H1 (cell line): ENCODE results near the gene KANSL2. TPM values are rescaled to one million over a fixed set of nuclear protein-coding genes. Genes with fewer than 3 reads are reported as not detected.

ENCODE experiments used
- CTCF ChIA-PET: fragments of 300-600 bp; sonication (Branson Sonifier 250); formaldehyde crosslinking; loops from one replicate; lab custom pipeline; 2021; ENCODE audit not compliant: partially characterized antibody; lab: Charles Lee
- POLR2A ChIA-PET: fragments of 300-600 bp; sonication (Branson Sonifier 250); formaldehyde crosslinking; loops from one replicate; lab custom pipeline; 2021; ENCODE audit warnings: inconsistent platforms; ENCODE audit not compliant: partially characterized antibody; lab: Charles Lee
- DNase-seq, 2 experiments: peaks; one replicate each; pipeline versions ENCODE4 v3.0.0 to v3.0.0-alpha.2; 2010 to 2022; ENCODE audit warnings: low spot score in 2 of 2, low read depth in 1 of 2, mixed read lengths in 1 of 2
- FAIRE-seq: peaks from 2 replicates; lab custom pipeline; 2011; peaks lifted over from hg19 to GRCh38; lab: Jason Lieb, UNC
- H2AFZ ChIP-seq: 2 replicates; pipeline ENCODE4 v1.8.1; 2012; ENCODE audit warnings: low read length, inconsistent platforms
- H2AK5ac ChIP-seq: 2 replicates; pipeline ENCODE4 v1.6.1; 2013; ENCODE audit warnings: low read depth, low read length
- H2BK120ac ChIP-seq: replicated peaks from 2 replicates; pipeline ENCODE3; 2013; ENCODE audit warnings: low read depth, low read length, inconsistent platforms
- H2BK12ac ChIP-seq: 2 replicates; pipeline ENCODE4 v1.6.1; 2013; ENCODE audit warnings: low read depth, low read length
- H2BK15ac ChIP-seq: 2 replicates; pipeline ENCODE4 v1.6.1; 2013; ENCODE audit warnings: low read length
- H2BK20ac ChIP-seq: 2 replicates; pipeline ENCODE4 v1.6.1; 2013; ENCODE audit warnings: low read length
- H2BK5ac ChIP-seq: 2 replicates; pipeline ENCODE4 v1.6.1; 2013; ENCODE audit warnings: low read depth, low read length
- H3K14ac ChIP-seq: 2 replicates; pipeline ENCODE4 v1.6.1; 2013; ENCODE audit warnings: inconsistent platforms; ENCODE audit not compliant: insufficient read length
- H3K18ac ChIP-seq: 2 replicates; pipeline ENCODE4 v1.6.1; 2013; ENCODE audit warnings: low read length; ENCODE audit errors: extremely low read depth
- H3K23ac ChIP-seq: 2 replicates; pipeline ENCODE4 v1.6.1; 2013; ENCODE audit warnings: inconsistent platforms; ENCODE audit not compliant: insufficient read length
- H3K23me2 ChIP-seq: 2 replicates; pipeline ENCODE4 v1.6.1; 2013; ENCODE audit warnings: low read depth, low read length
- H3K27ac ChIP-seq: 2 replicates; pipeline ENCODE4 v1.6.1; 2011; ENCODE audit warnings: low read depth, low read length, inconsistent platforms
- H3K27me3 ChIP-seq, 4 experiments: replicated peaks in 1 of 4; 1 replicate in 1 of 4; 2 replicates in 3 of 4; pipeline versions ENCODE4 v1.6.1 to v1.8.1; 2011 to 2013; ENCODE audit warnings: low read length in 3 of 4, mild to moderate bottlenecking in 3 of 4, inconsistent platforms in 2 of 4, mixed read lengths in 2 of 4, moderate library complexity in 1 of 4; ENCODE audit not compliant: control insufficient read depth in 3 of 4, insufficient read depth in 3 of 4; ENCODE audit errors: extremely low read depth in 1 of 4
- H3K36me3 ChIP-seq, 4 experiments: 2 replicates each; pipeline versions ENCODE4 v1.6.1 to v1.8.1; 2011 to 2013; ENCODE audit warnings: mild to moderate bottlenecking in 4 of 4, low read length in 3 of 4, moderate library complexity in 2 of 4, control low read depth in 1 of 4, inconsistent platforms in 1 of 4; ENCODE audit not compliant: insufficient read depth in 4 of 4, control insufficient read depth in 2 of 4
- H3K4ac ChIP-seq: replicated peaks from 2 replicates; pipeline ENCODE3; 2013; ENCODE audit warnings: low read length, low read depth, mixed read lengths, inconsistent platforms; ENCODE audit not compliant: insufficient read length
- H3K4me1 ChIP-seq, 4 experiments: replicated peaks in 1 of 4; 1 replicate in 1 of 4; 2 replicates in 3 of 4; pipeline versions ENCODE4 v1.6.1 to v1.8.1; 2011 to 2013; ENCODE audit warnings: low read length in 3 of 4, inconsistent platforms in 2 of 4, mixed read lengths in 1 of 4; ENCODE audit not compliant: insufficient read depth in 4 of 4, control insufficient read depth in 3 of 4
- H3K4me2 ChIP-seq, 2 experiments: 2 replicates each; pipeline versions ENCODE4 v1.6.1 to v1.8.1; 2011 to 2013; ENCODE audit warnings: low read depth in 2 of 2, low read length in 2 of 2, control low read depth in 1 of 2, inconsistent platforms in 1 of 2, mild to moderate bottlenecking in 1 of 2; ENCODE audit not compliant: insufficient read depth in 1 of 2
- H3K4me3 ChIP-seq, 4 experiments: fragments of 200-600, 300-600 bp in 1 of 4; sonication (generic), shearing (Covaris generic), sonication (Bioruptor Twin) in 1 of 4; 2 replicates each; pipeline versions ENCODE4 v1.5.1 to v1.8.1; 2011 to 2016; ENCODE audit warnings: low read length in 4 of 4, low read depth in 3 of 4, control low read depth in 2 of 4, inconsistent platforms in 2 of 4, mild to moderate bottlenecking in 2 of 4, mixed read lengths in 1 of 4, moderate library complexity in 1 of 4; ENCODE audit not compliant: insufficient read depth in 2 of 4; ENCODE audit errors: extremely low read depth in 1 of 4
- H3K56ac ChIP-seq: replicated peaks from 2 replicates; pipeline ENCODE3; 2013; ENCODE audit warnings: low read depth, mild to moderate bottlenecking, mixed read lengths, low read length, inconsistent platforms; ENCODE audit not compliant: insufficient read length
- H3K79me1 ChIP-seq: 2 replicates; pipeline ENCODE4 v1.6.1; 2013; ENCODE audit warnings: low read depth, low read length, control low read depth
- H3K79me2 ChIP-seq, 2 experiments: 2 replicates each; pipeline versions ENCODE4 v1.6.1 to v1.8.1; 2012 to 2013; ENCODE audit warnings: low read length in 2 of 2, mild to moderate bottlenecking in 2 of 2, inconsistent platforms in 1 of 2; ENCODE audit not compliant: insufficient read depth in 2 of 2, control insufficient read depth in 1 of 2
- H3K9ac ChIP-seq, 4 experiments: replicated peaks in 1 of 4; 1 replicate in 1 of 4; 2 replicates in 3 of 4; pipeline versions ENCODE4 v1.6.1 to v1.8.1; 2011 to 2013; ENCODE audit warnings: low read depth in 3 of 4, low read length in 3 of 4, control low read depth in 2 of 4, mild to moderate bottlenecking in 2 of 4, moderate library complexity in 2 of 4, inconsistent platforms in 1 of 4; ENCODE audit errors: extremely low read depth in 1 of 4
- H3K9me3 ChIP-seq, 2 experiments: 2 replicates each; pipeline versions ENCODE4 v1.6.1 to v1.8.1; 2012 to 2013; ENCODE audit warnings: mild to moderate bottlenecking in 2 of 2, moderate library complexity in 2 of 2, control low read depth in 1 of 2, inconsistent platforms in 1 of 2, low read depth in 1 of 2, low read length in 1 of 2, mixed read lengths in 1 of 2; ENCODE audit not compliant: insufficient read depth in 2 of 2
- H4K20me1 ChIP-seq, 2 experiments: replicated peaks in 1 of 2; 2 replicates each; pipeline versions ENCODE3 to v1.8.1; 2011 to 2013; ENCODE audit warnings: inconsistent platforms in 2 of 2, low read length in 2 of 2, mild to moderate bottlenecking in 1 of 2; ENCODE audit not compliant: insufficient read depth in 2 of 2, control insufficient read depth in 1 of 2
- H4K5ac ChIP-seq: 2 replicates; pipeline ENCODE4 v1.6.1; 2013; ENCODE audit warnings: low read length, low read depth, mixed read lengths, inconsistent platforms; ENCODE audit not compliant: insufficient read length
- H4K8ac ChIP-seq: 2 replicates; pipeline ENCODE4 v1.8.0; 2013; ENCODE audit warnings: mild to moderate bottlenecking, moderate library complexity, low read length, inconsistent platforms; ENCODE audit not compliant: insufficient read depth; ENCODE audit errors: extremely low read depth
- H4K91ac ChIP-seq: replicated peaks from 2 replicates; pipeline ENCODE3; 2013; ENCODE audit warnings: low read length, mixed read lengths, inconsistent platforms; ENCODE audit not compliant: insufficient read length
- ATF3 ChIP-seq: IDR thresholded peaks from 2 replicates; pipeline ENCODE4 v1.6.1; 2011; ENCODE audit warnings: low read depth, mild to moderate bottlenecking, low read length; ENCODE audit not compliant: insufficient read depth
- CTCF ChIP-seq, 3 experiments: IDR thresholded peaks; 1 replicate in 2 of 3; 2 replicates in 1 of 3; pipeline versions ENCODE4 v1.5.1 to v1.6.1; 2011; ENCODE audit warnings: low read length in 3 of 3, mild to moderate bottlenecking in 3 of 3, inconsistent platforms in 2 of 3, low read depth in 1 of 3, moderate library complexity in 1 of 3; ENCODE audit not compliant: insufficient read depth in 1 of 3; ENCODE audit errors: control extremely low read depth in 1 of 3
- EZH2 ChIP-seq: fragments of 200-600 bp; sonication (generic); IDR thresholded peaks from 2 replicates; pipeline ENCODE4 v1.7.1; 2012; ENCODE audit warnings: low read depth, mild to moderate bottlenecking, moderate library complexity, low read length, inconsistent platforms; ENCODE audit not compliant: severe bottlenecking
- GABPA ChIP-seq: IDR thresholded peaks from 2 replicates; pipeline ENCODE4 v1.6.1; 2011; ENCODE audit warnings: mild to moderate bottlenecking, low read length, moderate library complexity, borderline replicate concordance; ENCODE audit not compliant: insufficient read depth
- MAFK ChIP-seq: IDR thresholded peaks from 2 replicates; pipeline ENCODE4 v1.6.1; 2012; ENCODE audit warnings: low read depth, mild to moderate bottlenecking, improper control_type of control experiment, low read length
- NRF1 ChIP-seq: IDR thresholded peaks from 2 replicates; pipeline ENCODE4 v1.6.1; 2011; ENCODE audit warnings: mild to moderate bottlenecking, low read depth, low read length, improper control_type of control experiment
- SIN3A ChIP-seq, 2 experiments: IDR thresholded peaks in 1 of 2; conservative IDR thresholded peaks in 1 of 2; 2 replicates each; pipeline ENCODE4 v1.6.1; 2011 to 2012; ENCODE audit warnings: low read length in 2 of 2, improper control_type of control experiment in 1 of 2, low read depth in 1 of 2, mild to moderate bottlenecking in 1 of 2
- SIRT6 ChIP-seq: IDR thresholded peaks from one replicate; pipeline ENCODE4 v1.7.1; 2012; ENCODE audit warnings: low read length, inconsistent platforms
- WGBS, 2 experiments: shearing (Covaris generic) in 1 of 2; methylation state at CpG; one replicate each; pipeline versions ENCODE4 v1.1.6 to v1.1.7; 2013 to 2015; ENCODE audit warnings: low lambda C conversion rate in 2 of 2, mixed read lengths in 2 of 2, inconsistent platforms in 1 of 2, low coverage in 1 of 2, missing lambda C conversion rate in 1 of 2; ENCODE audit not compliant: insufficient replicate concordance in 2 of 2, insufficient coverage in 1 of 2, insufficient read length in 1 of 2; ENCODE audit errors: extremely low coverage in 1 of 2, missing lambda C conversion rate in 1 of 2; 5-methylcytosine and 5-hydroxymethylcytosine counted together
- polyA plus RNA-seq, 7 experiments: library from polyadenylated mRNA; depleted of rRNA in 3 of 7; stranded (reverse) in 5 of 7; unstranded in 2 of 7; fragments of >200 nt in 5 of 7; fragments of 200-250 nt in 2 of 7; gene quantifications; 1 replicate in 5 of 7; 2 replicates in 1 of 7; 4 replicates in 1 of 7; pipeline versions ENCODE4 v1.2.1 to v1.2.3, GENCODE V29; 2011 to 2013; ENCODE audit warnings: missing spikeins in 2 of 7, mixed read lengths in 2 of 7
- total RNA-seq: library from RNA; stranded (reverse); fragmentation: NEBNext Ultra II Directional; extraction: Animal tissue kit (Norgen Biotek cat#: 25700); gene quantifications from 2 replicates; pipeline ENCODE4 v1.2.1, GENCODE V29; 2021

KANSL2 gene
- total and polyA plus RNA-seq, 2 of the 8 experiments (the other 6 are each of a cell fraction or from before 2014, with no cell fraction given): 48.4 to 50.7 TPM

DNA sequence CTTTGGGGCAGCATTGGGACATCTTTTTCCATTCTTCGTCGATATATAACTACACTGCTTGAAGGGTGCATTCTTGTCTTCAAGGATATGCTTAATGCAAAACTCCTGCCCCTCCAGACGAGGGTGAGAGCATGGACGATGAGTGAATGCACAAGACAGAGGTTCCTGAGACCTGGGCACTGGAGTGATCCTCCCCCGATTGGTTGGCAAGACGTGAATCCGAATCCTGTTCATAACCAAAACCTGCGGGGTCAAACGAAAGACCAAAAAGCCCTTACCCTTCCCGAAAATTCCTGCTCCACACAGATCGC, 684 bp downstream of the KANSL2 start:
- Histone ChIP-seq H3K4me3 (peak overlapping the region; percentile 80 to 92 (median 86)), H3K27ac (peak overlapping the region; percentile 96), H3K18ac (peak overlapping the region; percentile 79; the same call in 1 of the 2 replicates), H3K14ac (no peak overlapping the region), H2AFZ (no peak overlapping the region), H4K5ac (peak overlapping the region; percentile 93), H3K23me2 (0 out of 2 replicates have a peak, but pooled peaks cover 3% of the 10 kb centered on the region), H3K4me2 (peak overlapping the region; percentile 95 to 96), H3K79me2 (peaks cover 24 to 55% of the 10 kb centered on the region in 2 experiments), H3K4ac (peak overlapping the region; percentile 50), H2BK20ac (no peak overlapping the region), H2AK5ac (peak overlapping the region; percentile 83; the same call in 1 of the 2 replicates), H3K56ac (peak overlapping the region; percentile 93), H3K79me1 (peaks cover 6% of the 10 kb centered on the region), H2BK120ac (no peak overlapping the region), H4K91ac (peak overlapping the region; percentile 47), H4K8ac (peak overlapping the region; percentile 99), H3K4me1 (peaks cover 0 to 3% (median under 1%) of the 10 kb centered on the region in 4 experiments; a peak in 3 of 7 replicates), H2BK15ac (no peak overlapping the region), H2BK5ac (peak overlapping the region; percentile 97), H3K27me3 (no peaks in the 10 kb centered on the region), H3K9ac (peak overlapping the region; percentile 80 to 100 (median 96)), H2BK12ac (no peak overlapping the region; the same call in 1 of the 2 replicates), H3K9me3 (no peaks in the 10 kb centered on the region), H3K36me3 (peaks cover 14 to 42% (median 28%) of the 10 kb centered on the region in 4 experiments), H4K20me1 (peaks cover 7% of the 10 kb centered on the region in 2 experiments), H3K23ac (peak overlapping the region; percentile 17)
- 5% methylated on average over 11 of the region's 11 CpGs; no CpG with 5 or more reads in 1 of the 2 experiments for WGBS, 2 experiments
- FAIRE-seq (no peak), DNase-seq (no peak)
- POLR2A ChIA-PET: interaction anchor here (0.6 to 2.4 kb wide), 7 partner anchors 10 to 185 kb away, joined by 3 to 18 read pairs (median 5); partner anchors contain the start of gene RND1
- CTCF ChIA-PET: no interaction called here
- TF ChIP-seq ATF3: no peak
- no peak for TF ChIP-seq CTCF (IDR thresholded peaks at IDR 0.05; ENCODE audit: control extremely low read depth in 1 of 3, insufficient read depth in 1 of 3, low read depth in 1 of 3, low read length in 3 of 3)
- TF ChIP-seq GABPA: no peak
- TF ChIP-seq EZH2: no peak
- TF ChIP-seq SIRT6: no peak
- no peak for TF ChIP-seq MAFK
- TF ChIP-seq NRF1: no peak
- TF ChIP-seq SIN3A (conservative IDR thresholded peaks at IDR 0.05 in 1 of 2, IDR thresholded peaks at IDR 0.05 in 1 of 2; ENCODE audit: low read depth in 1 of 2, low read length in 2 of 2): no peak
